Pulmonary artery endothelial cell (primary cell): ENCODE data around the gene ADORA2B. TPM values are rescaled to one million over a fixed set of nuclear protein-coding genes. Genes with fewer than 3 reads are reported as not detected.
"Not testable (repeated sequence)": the region's sequence is repeated elsewhere in the genome, so short reads cannot be mapped to it uniquely, and the experiment has no call there.

Experiments
- DNase-seq: peaks from one replicate; pipeline ENCODE4 v3.0.0-alpha.2; 2011; ENCODE audit warnings: low read depth, low spot score
- total RNA-seq: library from RNA; depleted of rRNA; stranded (reverse); fragments of >200 nt; gene quantifications from 2 replicates; pipeline ENCODE4 v1.2.3, GENCODE V29; 2014

ADORA2B gene
- total RNA-seq = 8.0 and 9.5 TPM in 2 replicates

DNA sequence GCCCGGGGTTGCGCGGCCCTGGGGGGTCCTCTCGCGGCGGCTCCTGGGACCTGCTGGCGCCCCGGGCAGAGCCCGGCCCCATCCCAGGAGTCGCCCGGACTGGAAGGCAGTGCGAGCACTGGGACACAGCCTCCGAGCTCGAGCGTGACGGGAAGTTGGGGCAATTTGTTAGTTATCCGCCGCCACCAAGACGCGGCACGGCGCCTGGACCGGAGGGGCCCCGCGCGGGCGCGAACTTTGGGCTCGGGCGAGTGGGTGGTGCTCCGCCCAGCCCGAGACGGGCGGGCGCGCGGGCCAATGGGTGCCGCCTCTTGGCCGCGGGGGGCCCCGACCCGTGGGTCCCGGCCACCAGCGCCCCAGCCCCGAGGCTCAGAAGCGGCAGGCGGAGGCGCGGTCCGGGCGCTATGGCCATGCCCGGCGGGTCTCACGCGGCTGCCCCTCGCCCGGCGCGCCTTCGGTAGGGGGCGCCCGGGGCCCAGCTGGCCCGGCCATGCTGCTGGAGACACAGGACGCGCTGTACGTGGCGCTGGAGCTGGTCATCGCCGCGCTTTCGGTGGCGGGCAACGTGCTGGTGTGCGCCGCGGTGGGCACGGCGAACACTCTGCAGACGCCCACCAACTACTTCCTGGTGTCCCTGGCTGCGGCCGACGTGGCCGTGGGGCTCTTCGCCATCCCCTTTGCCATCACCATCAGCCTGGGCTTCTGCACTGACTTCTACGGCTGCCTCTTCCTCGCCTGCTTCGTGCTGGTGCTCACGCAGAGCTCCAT, at the start of gene ADORA2B:
TSS of gene ADORA2B (plus strand) at position 372 of the 768 bp plus-strand sequence. CDS start at position 491, 119 bp downstream.
- DNase-seq = no peak

DNA sequence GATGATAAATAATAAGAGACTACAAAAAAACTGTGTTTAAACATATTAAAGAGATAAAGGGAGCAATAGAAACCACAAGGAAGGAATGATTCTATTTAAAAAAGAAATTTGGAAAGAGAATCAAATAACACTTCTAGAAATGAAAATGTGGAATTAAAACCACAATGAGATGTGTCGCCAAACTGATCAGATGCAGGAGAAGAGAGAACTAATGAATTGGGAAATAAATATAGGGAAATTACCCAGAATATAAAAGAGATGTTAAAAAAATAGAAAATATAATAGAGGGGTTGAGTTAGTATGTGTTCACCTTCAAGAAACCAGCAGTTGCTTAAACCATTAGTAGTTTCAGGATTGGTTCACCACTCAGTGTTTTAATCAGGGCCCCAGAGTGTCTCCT, 48.7 kb upstream of the ADORA2B start:
- DNase-seq = no peak

- DNase-seq = no peak
Observed at GRCh38 chr17:15896834-15897233, 48.1 kb upstream of the ADORA2B start.

DNA sequence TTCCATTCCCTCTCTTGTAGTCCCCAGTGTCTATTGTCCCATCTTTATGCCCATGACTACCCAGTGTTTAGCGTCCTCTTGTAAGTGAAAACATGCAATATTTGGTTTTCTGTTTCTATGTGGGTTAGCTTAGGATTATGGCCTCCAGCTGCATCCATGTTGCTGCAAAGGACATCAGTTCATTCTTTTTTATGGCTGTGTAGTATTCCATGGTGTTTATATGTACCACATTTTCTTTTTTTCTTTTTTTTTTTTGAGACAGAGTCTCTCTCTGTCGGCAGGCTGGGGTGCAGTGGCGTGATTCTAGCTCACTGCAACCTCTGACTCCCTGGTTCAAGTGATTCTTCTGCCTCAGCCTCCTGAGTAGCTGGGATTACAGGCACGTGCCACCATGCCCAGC, 45.3 kb upstream of the ADORA2B start:
- not testable (repeated sequence) for DNase-seq

DNA sequence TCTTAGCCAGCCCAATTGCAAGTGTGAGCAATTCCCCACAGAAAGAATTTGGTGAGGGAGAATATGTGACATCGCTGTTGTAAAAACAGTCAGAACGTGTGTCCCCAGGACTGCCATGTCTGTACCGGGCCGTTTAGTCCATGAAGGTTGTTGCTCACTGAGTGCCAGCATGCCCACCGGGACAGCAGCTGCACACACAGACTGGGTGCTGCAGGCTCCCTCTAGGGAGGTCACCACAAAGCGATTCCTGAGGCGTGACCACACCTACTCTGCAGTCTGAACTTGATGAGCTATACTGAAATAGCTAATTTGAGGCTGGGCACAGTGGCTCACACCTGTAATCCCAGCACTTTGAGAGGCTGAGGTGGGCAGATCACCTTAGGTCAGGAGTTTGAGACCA, 44.1 kb upstream of the ADORA2B start:
- DNase-seq = no peak

DNA sequence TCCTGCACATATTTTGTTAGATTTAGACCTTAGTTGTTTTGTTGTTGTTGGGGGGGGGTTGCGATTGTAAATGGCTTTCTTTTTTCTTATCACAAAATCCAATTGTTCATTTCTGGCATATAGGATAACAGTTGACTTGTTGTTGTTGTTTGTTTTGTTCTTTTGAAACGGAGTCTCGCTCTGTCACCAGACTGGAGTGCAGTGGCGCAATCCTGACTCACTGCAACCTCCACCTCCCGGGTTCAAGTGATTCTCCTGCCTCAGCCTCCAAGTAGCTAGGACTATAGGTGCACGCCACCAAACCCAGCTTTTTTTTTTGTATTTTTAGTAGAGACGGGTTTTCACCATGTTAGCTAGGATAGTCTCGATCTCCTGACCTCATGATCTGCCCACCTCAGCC, 39.7 kb upstream of the ADORA2B start:
- not testable (repeated sequence) for DNase-seq

DNA sequence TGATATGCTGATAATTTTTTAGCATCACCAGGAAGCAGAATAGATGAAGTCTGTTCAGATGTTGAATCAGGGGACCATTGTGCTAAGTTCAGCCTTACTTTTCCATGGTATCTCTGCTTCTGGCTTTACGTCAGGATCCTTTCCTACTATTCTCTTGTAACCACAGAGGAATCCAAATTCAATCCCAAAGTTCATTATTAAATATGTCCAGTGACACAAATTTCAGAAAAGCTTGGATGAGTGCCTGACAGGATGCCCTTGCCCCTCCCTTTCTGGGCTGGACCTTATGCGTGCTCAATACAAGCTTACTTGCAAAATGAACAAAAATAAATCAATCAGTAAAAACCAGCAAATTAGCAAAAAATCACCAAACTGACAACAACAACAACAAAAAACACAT, 37.6 kb upstream of the ADORA2B start:
- no peak for DNase-seq

DNA sequence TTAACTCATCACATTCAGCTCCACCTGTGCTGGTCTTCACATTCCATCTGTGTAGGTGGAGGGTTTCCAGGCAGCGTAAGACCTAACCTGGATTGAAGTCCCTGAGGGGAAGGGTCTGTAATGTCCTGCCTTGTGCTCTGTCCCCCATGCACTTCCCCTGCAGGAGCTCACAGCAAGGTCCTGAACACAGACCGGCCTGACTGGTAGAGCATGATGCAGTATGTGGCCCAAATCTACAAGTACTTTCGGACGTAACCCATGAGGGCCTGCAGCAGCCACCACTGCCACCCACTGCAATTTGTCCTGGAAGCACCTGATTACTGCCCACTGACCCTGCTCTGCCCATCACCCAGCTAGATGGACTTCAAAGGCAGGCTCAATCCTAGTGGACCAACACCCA, 36.6 kb upstream of the ADORA2B start:
- DNase-seq = no peak

DNA sequence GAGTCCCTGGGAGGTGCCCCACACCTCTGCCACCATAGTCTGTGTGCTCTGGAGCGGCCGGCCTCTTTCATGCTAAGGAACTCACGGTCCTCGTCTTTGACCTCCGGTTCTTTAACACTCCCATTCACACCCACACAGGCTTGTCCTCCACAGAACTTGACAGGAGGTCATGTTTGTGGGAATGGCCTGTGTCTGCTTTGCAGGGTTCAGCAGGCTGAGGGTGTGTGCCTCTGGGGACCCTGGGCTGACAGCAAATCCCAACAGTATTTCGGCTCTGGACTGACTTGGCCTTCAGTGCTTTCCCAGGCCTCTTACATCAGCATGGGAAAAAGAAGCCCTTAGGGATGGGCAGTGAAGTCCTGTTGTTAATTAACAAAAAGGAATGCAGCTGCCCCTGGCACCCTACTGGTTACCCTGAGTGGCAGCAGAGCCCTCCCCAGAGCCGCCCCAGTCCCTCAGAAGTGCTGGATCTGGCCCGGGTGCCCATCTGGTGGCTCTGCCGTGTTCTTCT, 35.4 kb upstream of the ADORA2B start:
- no peak for DNase-seq

- no peak for DNase-seq
Observed at GRCh38 chr17:15910791-15911190, 34.1 kb upstream of the ADORA2B start.

GRCh38 chr17:15911701-15912100, 33.2 kb upstream of the ADORA2B start:
- not testable (repeated sequence) for DNase-seq

DNA sequence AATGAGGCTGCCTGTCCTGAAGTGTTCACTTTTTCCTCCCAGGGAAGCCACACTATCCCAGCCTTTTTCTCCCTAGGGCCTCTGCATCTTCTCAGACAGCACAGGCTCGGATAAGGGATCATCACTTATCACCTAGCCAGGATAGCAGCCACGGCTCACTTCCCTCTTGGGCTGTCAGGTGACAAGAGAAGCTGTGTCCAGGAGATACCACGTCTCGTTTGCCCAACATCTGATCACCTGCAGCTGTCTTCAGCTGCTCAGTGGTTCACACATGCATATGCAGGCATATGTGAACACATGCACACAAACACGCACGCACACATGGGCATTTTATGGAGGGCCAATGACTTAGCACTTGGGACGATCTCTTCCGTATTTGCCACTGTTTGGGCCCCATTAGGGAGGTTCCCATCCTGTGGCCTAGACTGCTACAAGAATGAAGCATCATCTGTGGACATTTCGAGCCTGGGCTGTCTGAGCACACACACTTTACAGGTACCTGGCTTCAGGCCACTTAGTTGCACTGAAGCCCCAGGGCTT, 32.4 kb upstream of the ADORA2B start:
- DNase-seq = no peak

DNA sequence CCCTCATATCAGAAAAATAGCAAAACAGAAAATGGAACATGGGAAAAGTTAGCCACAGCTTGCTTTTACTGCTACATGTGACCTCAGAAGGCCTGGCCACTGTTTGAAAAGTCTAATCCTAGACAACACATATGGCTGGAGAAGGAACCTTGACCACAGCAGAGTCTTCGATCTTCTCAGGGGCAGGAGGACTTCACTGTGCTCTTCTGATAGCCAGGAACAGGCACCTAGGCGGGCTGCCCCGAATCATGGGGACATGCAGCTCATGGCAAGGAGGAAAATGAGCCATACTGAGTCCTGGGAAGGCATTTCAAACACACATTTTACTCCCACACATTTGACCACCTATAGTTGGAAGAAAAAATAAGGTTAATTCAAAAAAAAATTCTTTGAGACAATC, 31.1 kb upstream of the ADORA2B start:
- DNase-seq = no peak

DNA sequence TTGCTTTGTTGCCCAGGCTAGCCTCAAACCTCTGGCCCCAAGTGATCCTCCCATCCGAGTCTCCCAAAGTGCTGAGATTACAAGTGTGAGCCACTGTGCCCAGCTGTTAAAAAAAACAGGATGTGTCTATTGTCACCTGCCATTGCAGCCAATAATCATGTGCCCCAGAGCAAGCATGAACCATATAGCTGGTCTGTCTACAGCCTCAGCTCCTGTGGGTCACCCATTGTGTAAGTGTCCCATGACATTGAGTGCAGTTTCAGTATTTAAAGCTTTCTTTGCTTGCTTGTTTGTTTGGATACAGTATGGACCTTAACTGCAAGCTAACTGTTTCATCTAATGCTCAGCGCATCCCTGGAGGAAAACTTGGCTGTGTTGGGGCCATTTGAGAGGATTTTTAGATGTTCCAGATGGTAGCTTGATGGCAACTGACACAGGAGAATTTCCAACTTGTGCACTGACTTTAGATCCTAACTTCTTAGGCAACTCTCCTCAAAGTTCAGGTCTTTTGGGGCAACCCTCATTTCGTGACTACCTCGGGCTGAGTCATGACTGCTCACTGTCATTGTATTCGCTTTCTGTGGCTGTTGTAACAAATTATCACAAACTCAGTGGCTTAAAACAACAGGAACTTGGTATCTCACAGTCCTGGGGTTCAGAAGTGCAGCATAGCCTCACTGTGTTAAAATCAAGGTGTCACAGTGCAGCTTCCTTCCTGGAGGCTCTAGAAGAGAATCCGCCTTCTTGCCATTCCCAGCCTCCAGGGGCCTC, 30.3 kb upstream of the ADORA2B start:
- DNase-seq = no peak

DNA sequence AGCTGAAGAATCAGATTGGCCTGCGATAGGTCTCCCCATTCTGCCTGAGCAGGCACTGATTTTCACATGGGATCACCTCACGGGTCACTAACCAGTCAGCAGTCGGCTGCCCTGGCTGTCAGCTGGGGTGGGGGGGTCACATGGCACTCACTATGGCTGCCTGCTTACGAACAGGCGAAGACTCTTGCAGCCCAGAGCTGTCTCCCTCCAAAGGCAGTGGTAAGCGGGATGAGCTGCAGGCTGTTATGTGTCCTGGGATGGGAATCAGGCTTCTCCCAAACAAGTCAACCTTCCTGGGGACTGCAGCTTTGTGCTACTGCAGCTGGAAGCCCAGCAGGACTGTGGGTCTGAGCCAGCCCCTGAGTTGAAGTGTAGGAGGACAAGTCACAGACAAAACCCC, 29.0 kb upstream of the ADORA2B start:
- no peak for DNase-seq

- DNase-seq = no peak
Observed at GRCh38 chr17:15917021-15917437, 27.9 kb upstream of the ADORA2B start.

GRCh38 chr17:15917438-15918027, 27.4 kb upstream of the ADORA2B start:
- DNase-seq = no peak

- no peak for DNase-seq
Observed at GRCh38 chr17:15918261-15918660, 26.7 kb upstream of the ADORA2B start.

DNA sequence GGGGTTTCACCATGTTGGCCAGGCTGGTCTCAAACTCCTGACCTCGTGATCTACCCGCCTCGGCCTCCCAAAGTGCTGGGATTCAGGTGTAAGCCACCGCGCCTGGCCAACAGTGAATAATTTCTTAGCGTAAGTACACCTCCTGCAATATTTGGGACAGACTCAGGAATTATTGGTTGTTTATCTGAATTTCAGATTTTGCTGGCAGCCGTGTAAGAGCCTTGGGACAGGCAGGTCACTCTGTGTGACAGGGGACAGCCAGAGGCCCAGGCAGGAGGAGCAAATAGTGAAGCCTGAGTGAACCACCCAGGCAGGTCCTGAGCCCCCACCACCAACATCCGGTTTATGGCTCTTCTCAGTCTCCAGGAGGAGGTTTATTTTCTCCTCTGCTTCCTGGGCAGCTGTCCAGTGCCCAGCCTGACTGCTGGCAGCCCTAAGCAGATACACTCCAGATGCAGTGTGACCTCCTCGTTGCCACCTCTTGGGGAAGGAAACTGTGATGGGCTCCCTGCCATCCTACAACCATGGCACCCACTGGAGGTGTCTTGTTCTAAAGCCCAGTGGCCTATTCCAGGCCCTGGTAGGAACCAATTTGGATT, 26.2 kb upstream of the ADORA2B start:
- DNase-seq = no peak

DNA sequence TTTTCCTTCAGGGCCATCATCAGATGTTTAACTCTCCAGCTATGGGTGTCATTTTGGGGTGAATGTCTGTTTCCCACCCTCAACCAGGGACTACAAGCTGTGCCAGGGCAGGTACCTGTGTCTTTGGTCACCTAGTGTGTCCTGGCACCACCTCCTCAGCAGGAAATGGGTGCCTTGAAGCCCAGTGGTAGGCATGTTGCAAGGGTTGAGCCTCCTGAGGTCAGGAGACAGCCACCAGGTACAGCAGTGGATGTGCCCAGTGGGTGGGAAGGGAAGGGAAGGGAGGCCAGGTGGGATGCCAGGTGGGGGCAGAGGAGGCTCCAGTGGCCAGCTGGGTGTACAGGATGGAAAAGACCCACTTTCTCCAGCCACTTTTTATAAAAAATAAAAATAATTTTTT, 25.5 kb upstream of the ADORA2B start:
- no peak for DNase-seq

DNA sequence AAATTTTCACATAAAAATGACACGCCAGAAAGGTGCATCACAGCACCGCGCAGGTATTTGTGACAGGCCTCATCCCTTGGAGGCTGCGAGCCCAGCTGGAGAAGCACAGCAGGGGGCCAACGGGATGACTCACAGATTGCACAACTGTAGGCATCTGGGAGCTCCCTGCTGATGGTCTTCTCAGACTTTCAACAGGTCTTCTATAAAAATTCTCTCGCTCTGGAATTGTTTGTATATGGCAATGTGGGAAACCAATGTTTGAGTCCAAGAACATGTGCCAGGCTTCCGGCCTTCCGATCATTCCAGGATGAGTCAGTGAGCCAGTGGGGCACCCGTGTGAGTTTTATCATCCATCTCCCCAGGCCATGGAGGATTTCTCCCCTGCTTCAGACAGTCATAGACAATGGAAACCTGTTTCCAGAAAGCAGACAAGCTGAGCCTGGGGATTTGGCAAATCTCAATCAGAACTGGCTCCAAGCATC, 24.1 kb upstream of the ADORA2B start:
- no peak for DNase-seq
